Osteocyte (in vitro differentiated cells): ENCODE measurements around the gene TMEM182. TPM values are rescaled to one million over a fixed set of nuclear protein-coding genes. Genes with fewer than 3 reads are reported as not detected.
A peak's percentile ranks its signal among the peaks of the same experiment; 100 is the strongest.

Experiments used
- DNase-seq: peaks from one replicate; pipeline ENCODE4 v3.0.0; 2021; ENCODE audit warnings: mixed read lengths; ENCODE audit not compliant: unreplicated experiment; ENCODE audit errors: extremely low spot score
- H3K27ac Mint-ChIP-seq: one replicate; pipeline ENCODE4 v1.8.0; 2021; ENCODE audit warnings: mild to moderate bottlenecking, mixed read lengths; ENCODE audit not compliant: unreplicated experiment
- H3K27me3 Mint-ChIP-seq: one replicate; pipeline ENCODE4 v1.8.0; 2021; ENCODE audit warnings: mixed read lengths; ENCODE audit not compliant: unreplicated experiment
- H3K36me3 Mint-ChIP-seq: one replicate; pipeline ENCODE4 v1.8.0; 2021; ENCODE audit warnings: mixed read lengths; ENCODE audit not compliant: unreplicated experiment
- H3K4me1 Mint-ChIP-seq: one replicate; pipeline ENCODE4 v1.8.0; 2021; ENCODE audit warnings: mixed read lengths; ENCODE audit not compliant: unreplicated experiment
- H3K4me3 Mint-ChIP-seq: one replicate; pipeline ENCODE4 v1.8.0; 2021; ENCODE audit warnings: mild to moderate bottlenecking, moderate library complexity, mixed read lengths; ENCODE audit not compliant: unreplicated experiment
- H3K9me3 Mint-ChIP-seq: one replicate; pipeline ENCODE4 v1.8.0; 2021; ENCODE audit warnings: mixed read lengths; ENCODE audit not compliant: unreplicated experiment
- total RNA-seq: library from RNA; stranded (reverse); gene quantifications from 2 replicates; pipeline ENCODE4 v1.2.1, GENCODE V29; 2021
- TF ChIP-seq, protein P1 (sequence below): fragments of 200-600 bp; sonication (generic); IDR thresholded peaks from 2 replicates; pipeline ENCODE4 v1.5.0; 2021; ENCODE audit warnings: antibody characterized with exemption, mild to moderate bottlenecking, moderate library complexity

Gene TMEM182
- total RNA-seq, 1 donor from 2014 or later, result 2.7 TPM

DNA sequence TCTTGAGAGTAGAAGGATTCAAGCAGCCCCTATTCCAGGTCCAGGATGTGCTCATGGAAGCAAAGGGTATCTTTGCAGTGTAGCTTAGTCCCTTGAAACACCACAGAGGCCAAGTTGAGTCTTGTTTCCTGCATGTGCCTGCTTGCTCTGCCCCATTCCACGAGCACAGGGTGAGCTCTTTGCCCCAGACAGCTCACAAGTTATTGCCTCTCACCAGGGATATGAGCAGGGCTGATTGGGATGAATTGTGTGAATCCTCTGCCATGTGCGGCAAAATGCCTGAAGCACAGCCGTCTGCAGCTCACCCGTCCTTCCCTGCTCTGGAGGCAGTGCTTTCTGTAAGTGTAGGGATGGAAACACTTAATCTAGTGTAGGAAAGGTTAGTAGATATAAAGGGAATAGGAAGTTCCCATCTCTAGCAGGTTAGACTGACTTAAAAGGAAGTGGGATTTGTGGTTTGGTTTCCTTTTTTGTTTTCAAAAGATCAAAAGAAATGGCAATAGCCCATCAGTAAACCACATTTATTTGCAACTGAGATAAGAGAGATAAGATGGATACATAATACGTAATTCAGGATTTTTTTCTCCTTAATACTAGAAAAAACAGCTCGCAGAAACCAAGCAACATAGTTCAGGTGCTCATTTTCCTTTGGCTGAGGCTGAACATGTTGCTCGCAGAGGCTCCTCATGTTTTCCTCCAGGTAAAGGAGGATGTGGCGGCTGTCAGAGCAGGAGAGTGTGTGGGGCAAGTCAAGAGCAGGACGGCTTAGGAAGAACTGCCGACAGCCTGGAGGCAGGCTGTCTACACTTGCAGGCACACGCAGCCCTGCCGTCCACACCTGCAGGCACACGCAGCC, 41.4 kb downstream of the TMEM182 start:
- Mint-ChIP-seq H3K4me1 (peaks cover 1% of the 10 kb centered on the region), H3K27ac (no peak overlapping the region), H3K27me3 (no peaks in the 10 kb centered on the region), H3K36me3 (peaks cover 15% of the 10 kb centered on the region), H3K4me3 (no peak overlapping the region), H3K9me3 (peaks cover 12% of the 10 kb centered on the region)
- no peak for DNase-seq
- TF ChIP-seq, protein P1, sequence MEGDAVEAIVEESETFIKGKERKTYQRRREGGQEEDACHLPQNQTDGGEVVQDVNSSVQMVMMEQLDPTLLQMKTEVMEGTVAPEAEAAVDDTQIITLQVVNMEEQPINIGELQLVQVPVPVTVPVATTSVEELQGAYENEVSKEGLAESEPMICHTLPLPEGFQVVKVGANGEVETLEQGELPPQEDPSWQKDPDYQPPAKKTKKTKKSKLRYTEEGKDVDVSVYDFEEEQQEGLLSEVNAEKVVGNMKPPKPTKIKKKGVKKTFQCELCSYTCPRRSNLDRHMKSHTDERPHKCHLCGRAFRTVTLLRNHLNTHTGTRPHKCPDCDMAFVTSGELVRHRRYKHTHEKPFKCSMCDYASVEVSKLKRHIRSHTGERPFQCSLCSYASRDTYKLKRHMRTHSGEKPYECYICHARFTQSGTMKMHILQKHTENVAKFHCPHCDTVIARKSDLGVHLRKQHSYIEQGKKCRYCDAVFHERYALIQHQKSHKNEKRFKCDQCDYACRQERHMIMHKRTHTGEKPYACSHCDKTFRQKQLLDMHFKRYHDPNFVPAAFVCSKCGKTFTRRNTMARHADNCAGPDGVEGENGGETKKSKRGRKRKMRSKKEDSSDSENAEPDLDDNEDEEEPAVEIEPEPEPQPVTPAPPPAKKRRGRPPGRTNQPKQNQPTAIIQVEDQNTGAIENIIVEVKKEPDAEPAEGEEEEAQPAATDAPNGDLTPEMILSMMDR, result no peak

DNA sequence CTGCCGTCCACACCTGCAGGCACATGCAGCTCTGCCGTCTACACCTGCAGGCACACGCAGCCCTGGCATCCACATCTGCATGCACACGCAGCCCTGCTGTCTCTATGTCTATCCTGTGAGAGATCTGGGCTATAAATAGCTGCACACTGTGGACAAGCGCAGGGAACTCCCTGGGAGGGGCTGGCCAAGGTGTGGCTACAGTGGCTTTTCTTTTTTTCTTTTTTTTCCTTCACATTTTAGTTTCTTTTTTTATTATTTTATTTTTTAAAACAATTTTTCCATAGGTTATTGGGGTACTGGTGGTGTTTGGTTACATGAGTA, 42.0 kb downstream of the TMEM182 start:
- H3K36me3 Mint-ChIP-seq, result peaks cover 15% of the 10 kb centered on the region
- peaks cover 1% of the 10 kb centered on the region for H3K4me1 Mint-ChIP-seq

DNA sequence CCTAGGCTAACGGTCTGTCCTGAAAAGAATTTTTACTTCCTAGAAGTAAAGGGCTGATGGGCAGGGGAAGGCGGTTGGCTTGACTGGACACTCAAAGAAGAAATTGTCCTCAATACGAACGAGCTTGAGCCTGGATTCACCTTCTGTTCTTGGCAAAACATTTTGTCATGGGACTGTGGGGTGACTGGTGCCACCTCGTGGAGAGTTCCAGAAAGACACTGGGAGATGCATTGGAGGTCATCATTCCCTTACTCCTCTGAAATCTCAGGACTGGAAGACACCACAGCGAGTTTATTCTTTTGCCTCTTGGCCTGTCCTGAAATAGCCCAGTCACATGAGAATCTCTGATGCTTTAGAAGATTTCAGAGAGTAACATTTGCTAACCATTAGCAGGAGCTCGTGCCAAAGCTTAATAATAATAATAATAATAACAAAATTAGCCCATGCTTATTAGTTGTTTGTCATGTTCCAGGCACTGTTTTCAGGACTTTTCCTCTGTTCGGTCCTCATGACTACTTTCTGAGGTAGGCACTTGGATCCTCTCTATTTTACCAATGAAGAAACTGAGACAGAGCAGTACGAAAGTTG, 44.5 kb downstream of the TMEM182 start:
- TF ChIP-seq, protein P1, result peak; percentile 81
- H3K36me3 Mint-ChIP-seq, result no peaks in the 10 kb centered on the region
- peaks cover under 1% of the 10 kb centered on the region for H3K9me3 Mint-ChIP-seq
- peaks cover 1% of the 10 kb centered on the region for H3K4me1 Mint-ChIP-seq
- H3K27ac Mint-ChIP-seq, result no peak overlapping the region
- H3K27me3 Mint-ChIP-seq, result no peaks in the 10 kb centered on the region
- H3K4me3 Mint-ChIP-seq, result no peak overlapping the region
- DNase-seq, result peak; percentile 86

More for the DNA sequence above, 42.0 kb downstream of the TMEM182 start:
- DNase-seq, result no peak
- TF ChIP-seq, protein P1, result no peak
- no peak overlapping the region for H3K4me3 Mint-ChIP-seq
- H3K9me3 Mint-ChIP-seq, result peaks cover 12% of the 10 kb centered on the region
- H3K27ac Mint-ChIP-seq, result no peak overlapping the region
- no peaks in the 10 kb centered on the region for H3K27me3 Mint-ChIP-seq

DNA sequence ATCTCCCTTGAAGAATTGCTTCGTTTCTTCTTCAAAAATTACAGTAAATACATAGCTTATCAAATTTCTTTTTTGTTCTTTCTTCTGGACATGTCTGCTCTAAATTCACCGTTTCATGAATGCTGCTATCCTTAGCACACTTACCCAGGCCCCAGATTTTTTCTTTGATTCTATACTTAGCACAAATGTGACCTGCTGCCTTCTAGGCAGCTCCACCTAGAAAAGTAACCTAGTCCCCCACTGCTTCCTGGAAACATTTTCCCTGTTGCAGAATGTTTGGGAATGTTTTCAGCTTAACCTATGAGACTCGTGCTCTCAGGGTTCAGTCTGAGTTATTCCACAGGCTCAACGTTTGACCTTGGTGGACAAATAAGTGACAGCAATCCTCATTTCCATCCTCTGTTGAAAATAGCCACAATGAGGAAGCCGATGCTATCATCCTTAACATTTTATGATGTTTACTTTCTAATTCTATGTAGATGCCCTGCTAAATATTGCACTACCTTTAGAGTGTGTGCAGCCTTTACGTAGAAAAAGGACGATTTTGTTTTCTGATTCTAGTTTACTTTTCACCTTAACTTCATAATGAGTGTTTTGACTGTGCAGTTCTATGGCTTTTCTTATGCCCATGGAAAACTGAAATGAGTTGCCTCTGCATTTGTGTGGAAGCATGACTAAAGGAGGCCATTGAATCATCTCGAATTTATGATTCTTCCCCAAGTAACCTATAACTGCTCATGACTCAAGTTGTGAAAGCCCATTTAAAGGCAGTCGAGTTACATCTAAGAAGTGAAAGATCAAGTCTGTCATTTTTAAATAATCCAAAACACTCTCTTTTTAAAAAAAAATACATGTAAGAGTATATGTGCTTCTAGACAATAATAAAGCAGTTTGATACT, 47.7 kb downstream of the TMEM182 start:
- TF ChIP-seq, protein P1, result no peak
- Mint-ChIP-seq H3K9me3 (no peaks in the 10 kb centered on the region), H3K4me3 (no peak overlapping the region), H3K27me3 (no peaks in the 10 kb centered on the region), H3K27ac (no peak overlapping the region), H3K4me1 (peaks cover 1% of the 10 kb centered on the region), H3K36me3 (no peaks in the 10 kb centered on the region)
- DNase-seq, result no peak
